NCI-H2029 treated with DMSO at 0.1 percent for 48 hours (cell line): ENCODE results near the gene SFT2D2.

ENCODE experiments used
- DNase-seq: peaks from one replicate; lab custom pipeline; 2025; lab: John Stamatoyannopoulos, UW

The SFT2D2 gene

DNA sequence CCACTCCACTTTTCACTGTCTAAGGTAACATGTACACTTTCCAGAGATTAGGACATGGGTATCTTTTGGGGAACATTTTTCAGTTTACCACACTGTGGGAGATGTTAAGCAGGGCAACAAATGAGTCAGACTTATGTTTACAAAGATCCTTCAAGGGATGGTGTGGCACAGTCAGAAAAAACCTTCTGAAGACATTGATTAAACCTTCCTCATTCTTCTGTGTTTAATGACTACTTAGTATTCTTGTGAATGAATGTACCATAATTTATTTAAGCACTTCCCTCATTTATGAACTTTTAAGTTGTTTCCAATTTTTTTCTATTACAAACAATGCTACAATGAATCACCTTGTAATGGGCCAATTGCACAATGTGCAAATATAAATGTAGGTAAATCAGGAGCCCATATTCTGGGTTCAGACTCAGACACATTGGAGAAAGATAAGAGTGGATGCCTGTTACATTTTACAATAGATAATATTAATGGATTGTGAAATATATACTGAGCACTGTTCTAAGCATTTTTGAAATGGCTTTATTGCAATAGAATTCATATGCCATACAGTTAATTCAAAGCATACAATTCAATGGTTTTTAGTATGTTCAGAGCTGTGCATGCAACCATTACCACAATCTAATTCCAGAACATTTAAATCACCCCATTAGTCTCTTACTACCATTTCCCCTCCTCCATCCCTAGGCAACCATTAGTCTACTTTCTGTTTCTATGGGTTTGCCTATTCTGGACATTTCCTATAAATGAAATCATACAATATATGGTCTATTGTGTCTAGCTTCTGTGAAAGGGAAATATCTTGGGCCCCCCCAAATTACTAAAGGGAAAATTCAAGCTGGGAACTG lies 1.9 kb upstream of the SFT2D2 start:
- DNase-seq, result no peak

DNA sequence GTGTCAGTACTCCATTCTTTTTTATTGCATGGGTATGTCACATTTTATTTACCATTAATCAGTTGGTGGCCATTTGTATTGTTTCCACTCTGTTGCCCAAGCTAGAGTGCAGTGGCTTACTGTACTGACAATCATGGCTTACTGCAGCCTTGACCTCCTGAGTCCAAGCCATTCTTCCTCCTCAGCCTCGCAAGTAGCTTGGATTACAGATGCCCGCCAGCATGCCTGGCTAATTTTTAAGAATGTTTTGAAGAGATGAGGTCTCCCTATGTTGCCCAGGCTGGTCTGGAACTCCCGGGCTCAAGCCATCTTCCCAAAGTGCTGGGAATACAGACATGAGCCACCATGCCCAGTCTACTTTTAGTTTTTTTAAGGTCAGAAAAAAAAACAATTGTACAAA lies 813 bp upstream of the SFT2D2 start:
- DNase-seq, result no peak

DNA sequence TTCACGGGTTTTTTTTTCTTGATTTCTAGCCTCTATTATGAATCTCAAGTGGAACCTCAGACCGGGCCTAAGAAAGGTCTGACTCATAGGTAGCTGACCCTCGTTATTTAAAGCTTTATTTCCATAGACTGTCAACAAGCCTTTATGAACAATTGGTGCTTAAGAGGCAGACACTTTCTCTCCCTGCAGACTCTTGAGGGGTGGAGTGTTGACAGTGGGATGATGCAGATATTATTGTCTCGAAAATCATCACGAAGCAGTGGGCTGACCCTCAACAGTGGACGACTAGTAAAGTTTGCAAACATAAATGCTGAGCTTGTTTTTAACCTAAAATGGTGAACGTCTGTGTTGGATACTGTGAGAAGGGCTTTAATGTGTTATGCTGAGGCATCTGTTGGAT lies 1.8 kb downstream of the SFT2D2 start:
- DNase-seq, result no peak

DNA sequence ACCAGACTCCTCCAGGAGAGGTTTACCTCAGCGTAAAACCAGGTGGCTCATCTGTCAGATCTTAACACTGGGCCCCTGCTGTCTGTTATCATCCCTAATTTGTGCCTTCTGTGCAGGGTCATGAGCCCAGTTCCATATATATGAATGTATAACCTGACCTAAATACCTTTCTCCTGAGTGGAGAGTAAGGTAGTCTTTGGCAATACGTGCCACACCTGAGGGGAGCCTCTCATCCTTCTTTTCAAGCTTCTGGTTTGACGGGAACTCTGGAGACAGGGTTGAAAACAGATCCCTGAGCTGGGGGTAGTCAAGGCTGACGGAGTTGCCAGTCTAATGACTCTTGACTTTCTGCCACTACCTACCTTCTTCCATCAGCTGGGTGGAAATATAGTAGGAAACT lies 4.1 kb downstream of the SFT2D2 start:
- DNase-seq, result no peak

DNA sequence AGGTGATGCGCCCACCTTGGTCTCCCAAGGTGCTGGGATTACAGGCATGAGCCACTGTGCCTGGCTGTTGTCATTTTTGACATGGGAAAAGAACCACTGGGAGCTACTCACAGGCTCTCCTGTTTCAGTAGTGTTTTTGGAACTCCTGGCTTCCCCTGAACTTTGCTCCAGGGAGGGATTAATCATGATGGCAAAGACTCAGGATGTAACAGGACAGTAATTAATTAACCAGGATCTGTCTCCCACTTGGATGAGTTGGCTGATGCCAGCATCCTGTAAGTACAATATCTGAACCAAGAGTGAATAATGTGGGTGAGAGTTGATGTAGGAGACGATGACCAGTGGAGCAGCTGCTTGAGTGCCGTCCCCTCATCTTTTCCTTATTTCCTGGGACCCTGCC lies 4.9 kb downstream of the SFT2D2 start:
- no peak for DNase-seq

DNA sequence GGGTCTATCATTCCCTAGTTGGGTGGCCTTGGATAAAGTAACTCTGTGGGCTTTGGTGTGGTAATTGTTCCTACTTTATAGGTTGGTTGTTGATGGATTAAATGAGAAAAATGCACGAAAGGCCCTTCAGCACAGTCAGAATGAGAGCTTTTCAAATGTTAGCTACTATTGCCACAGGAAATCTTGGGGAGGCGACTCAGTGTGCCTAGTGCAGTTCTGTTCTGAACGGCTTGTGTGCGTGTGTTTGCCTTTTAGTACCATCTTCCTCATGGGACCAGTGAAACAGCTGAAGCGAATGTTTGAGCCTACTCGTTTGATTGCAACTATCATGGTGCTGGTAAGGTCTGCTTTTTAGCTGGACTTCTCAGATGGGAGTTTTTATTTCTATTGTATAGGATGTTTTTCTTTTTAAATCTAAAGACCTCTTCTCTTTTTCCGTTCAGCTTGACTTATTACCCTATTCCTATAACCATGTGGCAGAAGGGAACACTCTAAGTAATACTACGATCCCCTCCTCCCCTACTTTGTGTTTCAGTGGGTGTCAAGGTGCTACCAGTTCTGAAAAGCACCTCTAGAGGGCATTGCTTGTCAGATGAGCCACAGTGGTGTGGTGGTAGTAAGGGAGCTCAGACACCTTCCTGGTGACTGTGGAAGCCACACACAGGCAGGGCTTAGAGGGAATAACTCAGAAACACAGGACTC lies 9.2 kb downstream of the SFT2D2 start:
- DNase-seq, result no peak

DNA sequence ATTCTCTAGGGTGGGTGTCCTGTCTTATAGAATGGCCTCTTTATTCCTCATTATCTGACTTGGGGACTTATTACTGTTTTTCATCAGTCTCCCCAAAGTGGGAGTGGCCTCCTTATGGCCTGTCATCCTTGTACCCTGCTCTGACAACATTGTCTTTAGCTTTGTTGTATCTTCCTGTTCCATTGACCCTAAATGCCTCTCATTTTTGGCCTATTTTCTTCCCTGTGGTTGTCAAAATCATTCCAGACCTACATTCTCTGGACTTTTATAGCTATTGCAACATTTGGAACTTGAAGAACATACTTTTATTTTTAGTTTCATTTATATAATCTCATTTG lies 9.7 kb downstream of the SFT2D2 start:
- no peak for DNase-seq

DNA sequence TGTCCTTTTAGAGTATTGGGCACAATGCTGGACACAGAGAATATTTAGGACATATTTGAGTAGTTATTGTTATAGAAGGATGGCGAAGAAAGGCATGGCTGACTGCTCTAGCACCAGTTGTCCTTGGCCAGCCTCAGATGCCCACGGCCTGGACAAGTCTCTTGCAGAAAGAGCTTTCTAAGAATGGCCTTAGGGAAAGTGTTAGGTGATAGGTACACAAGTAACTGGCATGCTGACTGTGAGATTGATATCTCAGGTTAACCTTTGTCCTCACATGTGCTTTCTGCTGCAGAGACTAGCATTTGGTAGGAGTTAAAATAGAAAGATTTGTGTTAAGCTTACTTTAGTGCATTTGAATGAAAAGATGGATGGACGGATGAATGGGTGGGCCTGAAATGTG lies 10.1 kb downstream of the SFT2D2 start:
- DNase-seq, result no peak

DNA sequence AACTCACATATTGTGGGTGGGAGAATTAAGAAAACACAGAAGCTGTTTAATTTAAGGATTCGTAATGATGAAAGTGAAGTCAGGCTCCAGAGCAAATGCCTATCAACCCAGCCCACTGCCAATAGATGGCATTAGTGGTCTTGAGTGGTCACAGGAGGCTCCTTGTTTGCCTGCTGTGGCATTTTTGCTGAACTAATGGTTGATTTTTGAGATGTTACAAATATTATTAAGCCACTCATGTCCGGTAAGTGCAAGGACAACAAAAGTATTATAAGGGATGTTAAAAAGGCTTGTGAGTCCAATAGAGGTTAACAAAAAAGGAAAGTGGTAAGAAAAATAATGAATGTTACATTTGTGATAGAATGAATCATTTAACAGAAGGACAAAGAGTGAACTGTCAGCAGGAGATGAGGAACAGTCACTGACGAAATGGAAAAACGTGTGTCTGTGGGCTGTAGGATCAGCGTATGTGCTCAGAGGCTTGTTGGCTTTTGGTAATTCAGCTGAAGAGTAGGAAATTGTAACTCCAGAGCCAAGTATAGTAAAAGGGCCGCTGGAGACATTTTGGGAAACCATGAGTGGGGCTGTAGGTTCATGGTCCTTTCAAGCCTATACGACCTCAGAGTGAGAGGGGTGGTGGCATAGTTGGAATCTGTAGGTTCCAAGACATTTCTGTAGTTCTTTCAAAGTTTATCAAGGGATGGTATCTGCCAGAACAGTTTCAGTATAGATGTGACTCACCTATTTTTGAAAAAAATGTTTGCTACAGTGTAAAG lies 11.2 kb downstream of the SFT2D2 start:
- no peak for DNase-seq

DNA sequence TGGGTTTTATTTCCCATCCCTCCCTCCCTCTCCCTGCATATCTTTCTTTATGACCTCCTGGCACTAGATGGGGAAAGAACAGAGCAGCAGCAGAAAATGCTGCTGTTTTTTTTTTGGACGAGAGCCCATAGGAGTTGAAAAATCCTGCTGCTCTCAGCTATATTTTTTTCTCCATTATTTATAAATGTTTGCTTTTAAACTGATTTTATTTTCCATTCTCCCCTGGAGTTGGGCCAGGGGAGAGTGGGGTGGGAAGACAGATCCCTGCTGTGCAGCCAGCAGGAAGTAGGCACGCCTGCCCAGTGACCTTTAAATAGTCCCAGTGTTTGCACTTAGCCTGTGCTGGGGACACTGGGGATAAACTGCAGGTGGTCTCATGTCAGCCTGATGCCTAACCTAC lies 17.4 kb downstream of the SFT2D2 start:
- no peak for DNase-seq

DNA sequence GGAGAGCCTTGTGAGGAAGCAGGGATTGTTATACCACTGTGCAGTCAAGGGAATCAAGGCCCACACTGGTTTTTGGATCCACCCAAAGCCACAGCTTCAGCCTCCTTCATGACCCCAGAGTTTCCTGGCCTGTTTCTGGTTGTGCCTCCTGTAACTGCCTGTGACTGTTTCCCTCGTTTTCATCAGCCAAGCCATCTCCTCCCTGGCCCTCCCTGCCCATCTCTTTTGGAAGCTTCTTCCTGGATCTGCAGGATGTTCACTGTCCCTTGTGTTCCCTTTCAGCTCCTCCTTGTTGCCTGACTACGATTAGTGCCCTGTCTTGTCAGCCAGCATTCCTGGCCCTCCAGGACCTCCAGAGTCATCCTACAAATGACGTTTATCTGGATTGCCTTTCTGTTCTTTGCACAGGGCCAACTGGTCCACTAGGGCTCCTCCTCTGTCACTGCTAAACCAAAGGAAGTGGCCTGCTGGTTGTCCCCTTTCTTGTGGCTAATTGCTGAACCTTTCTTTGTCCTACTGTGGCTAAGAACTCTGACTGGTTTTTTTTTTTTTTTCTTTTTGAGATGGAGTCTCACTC lies 17.9 kb downstream of the SFT2D2 start:
- no peak for DNase-seq

DNA sequence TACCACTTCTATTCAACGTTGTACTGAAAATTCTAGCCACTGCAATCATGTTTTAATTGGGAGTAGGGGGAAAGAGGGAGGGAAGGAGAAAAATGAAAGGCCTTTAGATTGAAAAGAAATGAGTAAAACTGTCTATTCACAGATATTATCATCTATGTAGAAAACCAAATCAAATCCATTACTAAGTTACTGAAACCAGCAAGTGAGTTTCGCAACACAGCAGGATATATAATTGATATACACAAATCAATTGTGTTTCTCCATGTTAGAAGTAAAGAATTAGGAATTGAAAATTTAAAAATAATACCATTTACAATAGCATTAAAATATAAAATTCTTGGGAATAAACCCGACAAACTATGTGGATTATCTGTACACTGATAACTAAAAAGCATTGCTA lies 19.2 kb downstream of the SFT2D2 start:
- no peak for DNase-seq

DNA sequence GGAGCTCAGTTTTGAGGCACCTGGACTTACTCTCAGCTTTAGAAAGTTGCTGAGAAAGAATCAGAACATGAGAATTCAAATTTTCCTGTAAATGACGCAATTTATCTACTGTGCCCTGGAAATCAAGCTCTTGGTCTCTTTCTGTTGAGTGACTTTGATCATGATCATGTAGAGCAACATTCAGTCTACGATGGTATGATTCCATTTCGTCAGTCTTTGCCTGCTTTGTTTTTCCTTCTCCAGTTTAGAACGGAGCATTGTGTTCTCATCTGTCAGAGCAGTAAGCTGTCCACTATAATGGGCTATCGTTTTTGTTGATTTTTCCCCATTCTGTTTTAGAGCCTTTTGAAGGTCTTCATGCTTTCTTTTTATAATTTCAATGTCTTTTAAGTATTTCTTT lies 20.7 kb downstream of the SFT2D2 start:
- DNase-seq, result no peak

DNA sequence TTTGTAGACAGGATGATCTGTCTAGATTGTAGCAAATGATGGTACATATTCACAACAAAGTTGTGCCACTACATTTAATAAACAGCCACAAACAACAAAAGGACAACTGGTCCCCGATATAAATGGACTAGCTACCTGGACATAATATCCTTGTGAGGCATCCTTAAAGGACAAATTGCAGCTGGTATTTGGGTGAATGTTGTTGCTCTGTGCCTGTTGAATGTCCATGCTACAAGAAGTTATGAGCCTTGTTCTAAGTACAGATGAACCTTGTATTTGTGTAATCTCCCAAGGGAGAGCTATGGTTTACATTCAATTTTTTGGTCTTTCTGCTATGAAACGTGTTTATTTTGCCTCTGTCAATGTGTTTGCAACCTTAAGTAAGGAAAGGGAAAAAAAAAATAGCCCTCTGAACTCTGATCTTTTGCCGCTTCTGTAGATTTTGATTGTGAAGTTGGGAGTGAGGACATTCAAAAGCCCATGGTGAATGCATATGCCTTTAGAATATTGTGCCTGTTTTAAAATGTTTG lies 26.5 kb downstream of the SFT2D2 start:
- no peak for DNase-seq

DNA sequence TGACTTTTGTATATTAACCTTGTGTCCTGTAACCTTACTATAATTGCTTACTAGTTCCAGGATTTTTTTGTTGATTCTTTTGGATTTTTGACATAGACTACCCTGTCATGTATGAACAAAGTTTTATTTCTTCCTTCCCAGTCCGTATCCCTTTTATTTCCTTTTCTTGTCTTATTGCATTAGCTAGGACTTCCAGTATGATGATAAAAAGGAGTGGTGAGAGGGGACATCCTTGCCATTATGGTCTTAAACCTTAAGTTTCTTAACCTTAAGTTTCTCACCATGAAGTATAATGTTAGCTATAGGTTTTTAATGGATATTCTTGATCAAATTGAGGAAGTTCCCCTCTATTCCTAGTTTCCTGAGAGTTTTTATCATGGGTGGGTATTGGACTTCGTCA lies 30.4 kb downstream of the SFT2D2 start:
- no peak for DNase-seq

DNA sequence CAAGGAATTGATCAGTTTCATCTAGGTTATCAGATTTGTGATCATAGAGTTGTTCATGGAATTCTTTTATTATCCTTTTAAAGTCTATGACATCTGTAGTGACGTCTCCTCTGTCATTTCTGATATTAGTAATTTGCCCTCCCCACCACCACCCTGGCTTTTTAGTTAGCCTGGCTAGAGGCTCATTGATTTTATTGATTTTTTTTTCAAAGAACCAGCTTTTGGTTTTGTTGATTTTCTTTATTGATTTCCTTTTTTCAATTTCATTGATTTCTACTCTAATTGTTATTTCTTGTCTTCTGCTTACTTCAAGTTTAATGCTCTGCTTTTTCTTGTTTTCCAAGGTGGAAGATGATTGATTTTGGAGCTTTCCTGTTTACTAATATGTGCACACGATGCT lies 31.6 kb downstream of the SFT2D2 start:
- DNase-seq, result no peak

DNA sequence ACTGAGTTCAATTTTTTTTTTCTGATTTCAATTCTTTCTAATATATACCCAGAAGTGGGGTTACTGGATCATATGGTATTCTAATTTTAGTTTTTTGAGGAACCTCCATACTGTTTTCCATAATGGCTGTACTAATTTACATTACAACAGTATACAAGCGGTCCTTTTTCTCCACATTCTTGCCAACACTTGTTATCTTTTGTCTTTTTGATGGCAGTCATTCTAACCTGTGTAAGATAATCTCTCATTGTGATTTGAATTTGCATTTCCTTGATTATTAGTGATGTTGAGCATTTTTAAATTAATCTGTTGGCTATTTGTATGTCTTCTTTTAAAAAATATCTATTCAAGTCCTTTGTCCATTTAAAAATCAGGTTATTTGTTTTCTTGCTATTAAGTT lies 33.8 kb downstream of the SFT2D2 start:
- DNase-seq, result no peak

DNA sequence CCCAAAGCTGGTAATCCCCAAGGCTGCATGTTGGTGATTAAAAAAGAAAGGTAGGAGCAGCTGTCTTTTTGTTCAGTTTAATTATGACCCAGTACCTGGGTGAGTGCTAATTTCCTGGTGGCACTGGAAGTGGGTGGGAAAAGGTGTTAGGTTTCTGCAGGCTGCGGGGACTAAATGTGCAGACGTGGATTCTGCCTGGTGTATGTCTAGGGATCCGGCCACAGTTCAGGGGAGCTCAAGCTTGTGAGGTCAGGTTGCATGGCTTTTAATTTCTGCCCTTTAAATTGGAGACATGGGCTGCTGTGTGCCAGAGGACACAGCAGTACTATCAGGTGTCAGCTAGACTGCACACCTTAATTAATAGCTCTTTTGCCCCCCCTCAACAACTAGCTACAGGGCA lies 34.6 kb downstream of the SFT2D2 start:
- peak; percentile 38 for DNase-seq

DNA sequence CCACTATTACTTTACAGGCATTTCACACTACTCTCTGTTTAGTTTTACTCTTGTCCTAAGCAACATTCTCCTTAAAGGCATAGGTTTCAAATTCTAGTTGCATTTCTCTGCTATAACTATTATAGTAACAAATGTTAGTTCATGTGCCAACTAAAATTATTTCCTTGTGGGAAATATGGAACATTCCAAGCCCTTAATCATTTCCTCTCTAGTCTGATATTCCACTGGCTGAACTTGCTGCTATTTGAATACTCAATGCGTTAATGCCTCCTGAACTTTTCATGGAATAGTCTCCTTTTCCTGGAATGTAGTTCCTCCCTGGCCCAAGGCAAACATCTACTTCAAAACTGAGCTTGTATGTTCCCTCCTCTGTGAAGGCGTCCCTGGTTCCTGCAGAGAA lies 35.6 kb downstream of the SFT2D2 start:
- DNase-seq, result no peak

DNA sequence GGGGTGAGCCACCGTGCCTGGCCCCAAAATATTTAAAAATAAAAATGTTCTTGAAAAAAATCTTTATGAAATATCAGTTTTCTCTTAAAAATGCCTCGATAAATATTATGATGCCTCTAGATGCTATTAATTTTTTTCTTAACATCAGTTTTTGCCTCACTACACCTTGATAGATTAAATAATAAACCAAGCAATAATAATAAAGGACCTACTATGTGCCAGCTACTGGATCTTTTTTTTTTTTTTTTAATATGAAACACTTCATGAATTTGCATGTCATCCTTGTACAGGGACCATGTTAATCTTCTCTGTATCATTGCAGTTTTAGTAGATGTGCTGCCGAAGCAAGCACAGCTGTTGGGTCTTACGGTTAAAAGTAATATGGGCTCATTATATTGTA lies 37.3 kb downstream of the SFT2D2 start:
- no peak for DNase-seq

DNA sequence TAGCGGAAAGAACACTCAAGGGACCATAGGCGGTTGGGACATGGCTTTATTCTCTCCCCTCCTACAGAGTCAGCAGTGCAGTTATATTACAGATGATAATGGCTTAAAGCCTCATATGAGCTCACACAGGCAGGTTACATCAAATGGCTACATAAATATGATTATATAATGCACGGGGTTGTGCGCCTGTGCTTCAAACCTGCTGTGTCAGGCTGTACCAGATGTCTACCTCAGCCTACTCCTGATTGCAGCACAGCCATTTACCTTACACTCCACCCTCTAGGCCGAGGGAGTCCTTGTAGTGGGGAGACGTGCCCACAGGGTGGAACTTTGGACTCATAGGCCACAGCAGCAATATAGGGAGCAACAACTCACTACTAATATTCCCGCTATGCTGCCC lies 38.5 kb downstream of the SFT2D2 start:
- DNase-seq, result no peak

DNA sequence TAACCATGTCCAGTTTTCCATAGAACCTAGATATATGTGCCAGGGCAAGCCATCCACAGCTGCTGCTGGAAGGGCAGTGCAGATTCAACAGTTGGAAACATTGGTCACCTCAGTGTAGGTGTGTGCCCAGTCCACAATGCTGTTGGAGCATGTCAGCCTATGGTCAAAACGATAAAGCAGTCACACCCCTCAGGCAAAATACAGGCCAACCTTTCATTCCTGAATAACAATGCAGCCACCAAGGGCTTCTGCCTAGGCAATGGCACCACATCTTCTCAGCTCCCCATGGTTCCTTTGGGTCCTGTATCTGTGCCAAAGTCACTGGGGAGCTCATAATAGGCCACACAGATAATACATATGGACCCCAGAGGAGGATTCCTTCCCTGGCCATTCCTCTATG lies 39.8 kb downstream of the SFT2D2 start:
- no peak for DNase-seq
